ENCODE data around the gene DNAJC17. TPM values are rescaled to one million over a fixed set of nuclear protein-coding genes. Genes with fewer than 3 reads are reported as not detected.

The DNAJC17 gene
- total and polyA plus RNA-seq, 4 donors, result 10.0 to 32.5 (median 19.9) TPM

DNA sequence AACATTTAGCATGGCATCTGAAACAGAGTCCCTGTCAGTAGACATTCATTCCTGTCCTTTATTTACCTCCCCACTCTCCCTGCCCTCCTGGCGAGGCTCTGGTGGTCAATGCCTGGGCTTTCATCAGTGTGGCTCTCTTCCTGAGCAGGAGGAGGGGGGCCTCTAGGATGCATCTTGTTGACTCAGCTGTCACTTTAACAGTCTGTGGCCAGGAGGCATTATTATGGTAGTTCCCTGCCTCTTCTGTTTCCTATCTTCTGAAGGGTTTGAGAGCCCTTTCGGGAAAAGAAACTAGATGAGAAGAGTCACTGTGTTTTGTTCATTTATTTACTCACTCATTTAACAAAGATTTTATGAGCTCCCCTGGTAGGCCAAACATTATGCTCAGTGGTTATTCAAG is 23.6 kb upstream of the DNAJC17 start (continued):
- TF ChIP-seq, protein P1, sequence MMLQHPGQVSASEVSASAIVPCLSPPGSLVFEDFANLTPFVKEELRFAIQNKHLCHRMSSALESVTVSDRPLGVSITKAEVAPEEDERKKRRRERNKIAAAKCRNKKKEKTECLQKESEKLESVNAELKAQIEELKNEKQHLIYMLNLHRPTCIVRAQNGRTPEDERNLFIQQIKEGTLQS (IDR thresholded peaks at IDR 0.05), result no peak
- TF ChIP-seq EGR1 (IDR thresholded peaks at IDR 0.05; ENCODE audit: low read depth in 2 of 2) (no peak), RXRA (IDR thresholded peaks at IDR 0.05) (no peak), HNF4G (IDR thresholded peaks at IDR 0.05) (no peak), RAD21 (IDR thresholded peaks at IDR 0.05) (no peak), YY1 (IDR thresholded peaks at IDR 0.05) (no peak), NR2F2 (IDR thresholded peaks at IDR 0.05) (no peak)

DNA sequence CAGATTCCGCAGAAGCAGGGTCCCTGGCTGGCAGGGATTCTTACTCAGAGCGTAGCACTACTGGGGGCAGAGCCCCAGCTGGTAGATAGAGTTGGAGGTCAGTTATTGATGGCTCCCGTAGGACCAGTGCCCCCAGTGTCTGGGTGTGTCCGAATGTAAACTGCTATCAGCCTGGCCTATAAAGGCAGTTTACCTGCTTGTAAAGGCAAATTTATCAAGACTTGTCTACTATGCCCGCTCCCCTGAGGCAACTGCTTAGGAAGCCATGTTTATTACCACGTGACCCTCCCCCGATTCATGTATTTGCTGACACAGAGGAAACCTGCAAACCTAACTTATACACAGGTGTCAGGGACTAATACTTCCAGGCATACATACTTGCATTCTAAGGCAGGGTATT is 21.8 kb upstream of the DNAJC17 start:
- 82% methylated on average over 7 of the region's 7 CpGs for WGBS

DNA sequence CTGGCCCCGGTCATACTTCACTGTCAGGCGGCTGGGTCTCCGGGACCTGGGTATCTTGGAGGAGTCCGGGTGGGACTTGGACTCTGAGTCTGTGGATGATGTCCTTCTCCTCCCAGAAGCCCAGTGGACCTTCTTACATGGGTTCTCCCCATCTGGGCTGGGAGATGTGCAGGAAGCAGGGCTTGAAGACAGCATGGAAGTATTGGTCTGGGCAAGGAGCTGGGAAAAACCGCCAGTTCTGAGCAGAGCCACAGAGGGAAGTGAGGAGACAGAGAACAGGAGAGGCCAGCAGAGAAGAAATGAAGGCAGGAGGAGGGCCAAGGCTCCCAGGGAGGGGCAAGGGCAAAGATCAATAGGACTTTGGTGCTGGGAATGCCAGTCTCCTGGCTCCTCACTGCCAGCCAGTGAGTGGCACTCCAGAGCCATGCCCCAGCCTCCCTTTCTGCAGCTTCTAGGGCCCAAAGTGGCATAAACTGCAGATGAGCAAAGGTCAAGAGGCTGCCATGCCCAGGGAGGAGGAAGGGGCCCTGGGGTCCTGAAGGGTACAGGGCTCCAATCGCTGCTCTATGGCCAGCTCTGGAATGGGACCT is 21.3 kb upstream of the DNAJC17 start, which contains the start of gene PPP1R14D:
TSS of gene PPP1R14D (minus strand) at position 262 of the 590 bp plus-strand sequence. CDS start at position 195, 67 bp downstream.
- H3K9me3 ChIP-seq (ENCODE audit: control insufficient read depth in 4 of 4, low read length in 3 of 4), result no peaks in the 10 kb centered on the region
- no peak for DNase-seq (ENCODE audit: low spot score)
- H3K36me3 ChIP-seq (ENCODE audit: control insufficient read depth in 4 of 4, insufficient read depth in 3 of 4, low read depth in 1 of 4, low read length in 3 of 4), result no peaks in the 10 kb centered on the region
- no peak within 1 kb of the TSS for H3K9ac ChIP-seq (ENCODE audit: low read depth in 1 of 2, low read length in 2 of 2)
- H3K27me3 ChIP-seq (ENCODE audit: control insufficient read depth in 4 of 4, insufficient read depth in 4 of 4, low read length in 3 of 4), result no peaks in the 10 kb centered on the region
- no peak within 1 kb of the TSS for H3K4me3 ChIP-seq (ENCODE audit: low read depth in 1 of 3, low read length in 3 of 3)
- TF ChIP-seq HNF4G (IDR thresholded peaks at IDR 0.05) (no peak), RAD21 (IDR thresholded peaks at IDR 0.05) (no peak), SP1 (IDR thresholded peaks at IDR 0.05) (no peak)
- WGBS, result 88% methylated on average over 6 of the region's 6 CpGs
- no peaks in the 10 kb centered on the region for H3K4me1 ChIP-seq (ENCODE audit: control insufficient read depth in 4 of 4, insufficient read depth in 4 of 4, low read length in 3 of 4)
- H3K27ac ChIP-seq (ENCODE audit: low read depth in 1 of 2, low read length in 2 of 2), result no peak within 1 kb of the TSS

More for the DNA sequence above, 21.8 kb upstream of the DNAJC17 start:
- Histone ChIP-seq H3K9ac (ENCODE audit: low read depth in 1 of 2, low read length in 2 of 2) (no peak overlapping the region), H3K27ac (ENCODE audit: low read depth in 1 of 2, low read length in 2 of 2) (no peak overlapping the region), H3K36me3 (ENCODE audit: control insufficient read depth in 4 of 4, insufficient read depth in 3 of 4, low read depth in 1 of 4, low read length in 3 of 4) (no peaks in the 10 kb centered on the region), H3K4me3 (ENCODE audit: low read depth in 1 of 3, low read length in 3 of 3) (no peak overlapping the region), H3K4me1 (ENCODE audit: control insufficient read depth in 4 of 4, insufficient read depth in 4 of 4, low read length in 3 of 4) (no peaks in the 10 kb centered on the region), H3K27me3 (ENCODE audit: control insufficient read depth in 4 of 4, insufficient read depth in 4 of 4, low read length in 3 of 4) (no peaks in the 10 kb centered on the region), H3K9me3 (ENCODE audit: control insufficient read depth in 4 of 4, low read length in 3 of 4) (no peaks in the 10 kb centered on the region)
- TF ChIP-seq, protein P1 (IDR thresholded peaks at IDR 0.05), result no peak
- TF ChIP-seq, protein P2, sequence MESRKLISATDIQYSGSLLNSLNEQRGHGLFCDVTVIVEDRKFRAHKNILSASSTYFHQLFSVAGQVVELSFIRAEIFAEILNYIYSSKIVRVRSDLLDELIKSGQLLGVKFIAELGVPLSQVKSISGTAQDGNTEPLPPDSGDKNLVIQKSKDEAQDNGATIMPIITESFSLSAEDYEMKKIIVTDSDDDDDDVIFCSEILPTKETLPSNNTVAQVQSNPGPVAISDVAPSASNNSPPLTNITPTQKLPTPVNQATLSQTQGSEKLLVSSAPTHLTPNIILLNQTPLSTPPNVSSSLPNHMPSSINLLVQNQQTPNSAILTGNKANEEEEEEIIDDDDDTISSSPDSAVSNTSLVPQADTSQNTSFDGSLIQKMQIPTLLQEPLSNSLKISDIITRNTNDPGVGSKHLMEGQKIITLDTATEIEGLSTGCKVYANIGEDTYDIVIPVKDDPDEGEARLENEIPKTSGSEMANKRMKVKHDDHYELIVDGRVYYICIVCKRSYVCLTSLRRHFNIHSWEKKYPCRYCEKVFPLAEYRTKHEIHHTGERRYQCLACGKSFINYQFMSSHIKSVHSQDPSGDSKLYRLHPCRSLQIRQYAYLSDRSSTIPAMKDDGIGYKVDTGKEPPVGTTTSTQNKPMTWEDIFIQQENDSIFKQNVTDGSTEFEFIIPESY (IDR thresholded peaks at IDR 0.05), result no peak
- TF ChIP-seq NR2F2 (IDR thresholded peaks at IDR 0.05), result no peak
- DNase-seq (ENCODE audit: low spot score), result no peak

DNA sequence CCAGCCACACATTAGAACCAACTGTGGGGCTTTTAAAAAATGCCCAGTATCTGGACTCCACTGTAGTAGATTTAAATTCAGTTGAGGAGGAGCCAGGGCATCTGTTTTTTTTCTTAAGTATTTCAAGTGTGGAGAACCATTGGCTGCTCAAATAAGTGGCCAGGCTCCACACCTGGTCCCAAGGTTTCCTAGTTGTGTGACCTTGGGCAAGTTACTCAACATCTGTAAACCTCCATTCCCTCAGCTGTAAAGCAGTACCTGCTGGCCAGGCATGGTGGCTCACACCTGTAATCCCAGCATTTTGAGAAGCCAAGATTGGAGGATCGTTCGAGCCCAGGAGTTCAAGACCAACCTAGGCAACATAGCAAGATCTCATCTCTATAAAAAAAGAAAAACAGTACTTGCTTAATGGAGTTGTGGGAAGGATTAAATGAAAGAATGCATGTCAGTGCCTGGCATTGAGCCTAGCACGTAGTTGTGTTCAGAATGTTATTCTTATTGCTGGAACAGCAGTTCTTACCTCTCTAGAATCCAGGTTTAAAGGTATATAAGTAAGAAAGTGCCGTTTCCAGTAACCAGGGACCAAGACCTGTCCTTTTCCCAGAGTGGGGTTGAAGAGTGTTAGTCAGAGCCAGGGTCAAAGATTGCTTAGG is 19.3 kb upstream of the DNAJC17 start:
- Histone ChIP-seq H3K36me3 (ENCODE audit: control insufficient read depth in 4 of 4, insufficient read depth in 3 of 4, low read depth in 1 of 4, low read length in 3 of 4) (no peaks in the 10 kb centered on the region), H3K9ac (ENCODE audit: low read depth in 1 of 2, low read length in 2 of 2) (no peak overlapping the region), H3K27me3 (ENCODE audit: control insufficient read depth in 4 of 4, insufficient read depth in 4 of 4, low read length in 3 of 4) (no peaks in the 10 kb centered on the region), H3K9me3 (ENCODE audit: control insufficient read depth in 4 of 4, low read length in 3 of 4) (no peaks in the 10 kb centered on the region), H3K4me3 (ENCODE audit: low read depth in 1 of 3, low read length in 3 of 3) (no peak overlapping the region), H3K27ac (ENCODE audit: low read depth in 1 of 2, low read length in 2 of 2) (no peak overlapping the region), H3K4me1 (ENCODE audit: control insufficient read depth in 4 of 4, insufficient read depth in 4 of 4, low read length in 3 of 4) (no peaks in the 10 kb centered on the region)
- DNase-seq (ENCODE audit: low spot score), result no peak
- WGBS, result 91% methylated on average over 4 of the region's 4 CpGs
- no peak for TF ChIP-seq SP1 (IDR thresholded peaks at IDR 0.05)
- no peak for TF ChIP-seq GABPA (IDR thresholded peaks at IDR 0.05 in 1 of 2, conservative IDR thresholded peaks at IDR 0.05 in 1 of 2)
- TF ChIP-seq, protein P3, sequence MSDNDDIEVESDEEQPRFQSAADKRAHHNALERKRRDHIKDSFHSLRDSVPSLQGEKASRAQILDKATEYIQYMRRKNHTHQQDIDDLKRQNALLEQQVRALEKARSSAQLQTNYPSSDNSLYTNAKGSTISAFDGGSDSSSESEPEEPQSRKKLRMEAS (IDR thresholded peaks at IDR 0.05), result no peak
- no peak for TF ChIP-seq RAD21 (IDR thresholded peaks at IDR 0.05)
- TF ChIP-seq, protein P1 (IDR thresholded peaks at IDR 0.05), result no peak
- no peak for TF ChIP-seq RXRA (IDR thresholded peaks at IDR 0.05)
- no peak for TF ChIP-seq HNF4G (IDR thresholded peaks at IDR 0.05)
- no peak for TF ChIP-seq HNF4A (conservative IDR thresholded peaks at IDR 0.05)
- TF ChIP-seq FOXA1 (IDR thresholded peaks at IDR 0.05), result no peak
- TF ChIP-seq EGR1 (IDR thresholded peaks at IDR 0.05; ENCODE audit: low read depth in 2 of 2), result no peak
- TF ChIP-seq, protein P2 (IDR thresholded peaks at IDR 0.05), result no peak
- TF ChIP-seq, protein P4, sequence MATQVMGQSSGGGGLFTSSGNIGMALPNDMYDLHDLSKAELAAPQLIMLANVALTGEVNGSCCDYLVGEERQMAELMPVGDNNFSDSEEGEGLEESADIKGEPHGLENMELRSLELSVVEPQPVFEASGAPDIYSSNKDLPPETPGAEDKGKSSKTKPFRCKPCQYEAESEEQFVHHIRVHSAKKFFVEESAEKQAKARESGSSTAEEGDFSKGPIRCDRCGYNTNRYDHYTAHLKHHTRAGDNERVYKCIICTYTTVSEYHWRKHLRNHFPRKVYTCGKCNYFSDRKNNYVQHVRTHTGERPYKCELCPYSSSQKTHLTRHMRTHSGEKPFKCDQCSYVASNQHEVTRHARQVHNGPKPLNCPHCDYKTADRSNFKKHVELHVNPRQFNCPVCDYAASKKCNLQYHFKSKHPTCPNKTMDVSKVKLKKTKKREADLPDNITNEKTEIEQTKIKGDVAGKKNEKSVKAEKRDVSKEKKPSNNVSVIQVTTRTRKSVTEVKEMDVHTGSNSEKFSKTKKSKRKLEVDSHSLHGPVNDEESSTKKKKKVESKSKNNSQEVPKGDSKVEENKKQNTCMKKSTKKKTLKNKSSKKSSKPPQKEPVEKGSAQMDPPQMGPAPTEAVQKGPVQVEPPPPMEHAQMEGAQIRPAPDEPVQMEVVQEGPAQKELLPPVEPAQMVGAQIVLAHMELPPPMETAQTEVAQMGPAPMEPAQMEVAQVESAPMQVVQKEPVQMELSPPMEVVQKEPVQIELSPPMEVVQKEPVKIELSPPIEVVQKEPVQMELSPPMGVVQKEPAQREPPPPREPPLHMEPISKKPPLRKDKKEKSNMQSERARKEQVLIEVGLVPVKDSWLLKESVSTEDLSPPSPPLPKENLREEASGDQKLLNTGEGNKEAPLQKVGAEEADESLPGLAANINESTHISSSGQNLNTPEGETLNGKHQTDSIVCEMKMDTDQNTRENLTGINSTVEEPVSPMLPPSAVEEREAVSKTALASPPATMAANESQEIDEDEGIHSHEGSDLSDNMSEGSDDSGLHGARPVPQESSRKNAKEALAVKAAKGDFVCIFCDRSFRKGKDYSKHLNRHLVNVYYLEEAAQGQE (IDR thresholded peaks at IDR 0.05), result no peak
- TF ChIP-seq FOXA2 (IDR thresholded peaks at IDR 0.05), result no peak

Data from liver (tissue), 9 donors.